Measurements from ENCODE around the gene VENTX. TPM values are rescaled to one million over a fixed set of nuclear protein-coding genes. Genes with fewer than 3 reads are reported as not detected.

VENTX gene
- total RNA-seq, 1 donor from 2014 or later = not detected

- no peak for DNase-seq (ENCODE audit: low read depth)
- no peak for TF ChIP-seq CTCF (conservative IDR thresholded peaks at IDR 0.05; ENCODE audit: low read depth, low read length)
- H3K4me3 ChIP-seq (ENCODE audit: low read depth, low read length) = no peak overlapping the region
These were observed 5.1 kb downstream of the VENTX start for GRCh38 chr10:133242611-133243356.

- TF ChIP-seq CTCF (conservative IDR thresholded peaks at IDR 0.05; ENCODE audit: low read depth, low read length) = no peak
- DNase-seq (ENCODE audit: low read depth) = no peak
- no peak overlapping the region for H3K4me3 ChIP-seq (ENCODE audit: low read depth, low read length)
These were observed 5.9 kb downstream of the VENTX start for GRCh38 chr10:133243593-133243992.

GRCh38 chr10:133245439-133246235 lies 8.0 kb downstream of the VENTX start:
- H3K4me3 ChIP-seq (ENCODE audit: low read depth, low read length) = no peak overlapping the region
- no peak for DNase-seq (ENCODE audit: low read depth)
- TF ChIP-seq CTCF (conservative IDR thresholded peaks at IDR 0.05; ENCODE audit: low read depth, low read length) = no peak

GRCh38 chr10:133246236-133246626 lies 8.6 kb downstream of the VENTX start:
- no peak overlapping the region for H3K4me3 ChIP-seq (ENCODE audit: low read depth, low read length)
- no peak for TF ChIP-seq CTCF (conservative IDR thresholded peaks at IDR 0.05; ENCODE audit: low read depth, low read length)
- no peak for DNase-seq (ENCODE audit: low read depth)

- DNase-seq (ENCODE audit: low read depth) = no peak
- TF ChIP-seq CTCF (conservative IDR thresholded peaks at IDR 0.05; ENCODE audit: low read depth, low read length) = no peak
- no peak overlapping the region for H3K4me3 ChIP-seq (ENCODE audit: low read depth, low read length)
These were observed 10.2 kb downstream of the VENTX start for GRCh38 chr10:133247681-133248333.

- no peak for DNase-seq (ENCODE audit: low read depth)
- TF ChIP-seq CTCF (conservative IDR thresholded peaks at IDR 0.05; ENCODE audit: low read depth, low read length) = no peak
- no peak overlapping the region for H3K4me3 ChIP-seq (ENCODE audit: low read depth, low read length)
These were observed 10.7 kb downstream of the VENTX start for GRCh38 chr10:133248334-133248715.
